HG03469 (cell line): Measurements from ENCODE around the gene RHBDD3.
"Not testable (repeated sequence)": the region's sequence is repeated elsewhere in the genome, so short reads cannot be mapped to it uniquely, and the experiment has no call there.

Source experiments
- ATAC-seq: cut with Tn5 transposase; IDR thresholded peaks from one replicate; pipeline ENCODE4 v1.9.1; 2021; ENCODE audit warnings: mild to moderate bottlenecking, moderate library complexity, moderate number of reproducible peaks; ENCODE audit not compliant: unreplicated experiment

RHBDD3 gene

GRCh38 chr22:29219881-29220670 lies 47.7 kb downstream of the RHBDD3 start:
- no peak for ATAC-seq

GRCh38 chr22:29219409-29219782 lies 48.4 kb downstream of the RHBDD3 start:
- ATAC-seq, result not testable (repeated sequence)

- no peak for ATAC-seq
Measured at GRCh38 chr22:29218758-29219408, 48.9 kb downstream of the RHBDD3 start.

- ATAC-seq, result no peak
Measured at GRCh38 chr22:29217827-29218757, 49.7 kb downstream of the RHBDD3 start.

- no peak for ATAC-seq
Measured at GRCh38 chr22:29216873-29217666, 50.7 kb downstream of the RHBDD3 start.

GRCh38 chr22:29216011-29216872 lies 51.5 kb downstream of the RHBDD3 start:
- ATAC-seq, result no peak

- no peak for ATAC-seq
Measured at GRCh38 chr22:29215012-29215860, 52.5 kb downstream of the RHBDD3 start.

- ATAC-seq, result no peak
Measured at GRCh38 chr22:29214232-29214631, 53.5 kb downstream of the RHBDD3 start.

- ATAC-seq, result no peak
Measured at GRCh38 chr22:29213493-29213892, 54.3 kb downstream of the RHBDD3 start.

GRCh38 chr22:29212743-29213142 lies 55.0 kb downstream of the RHBDD3 start:
- no peak for ATAC-seq

GRCh38 chr22:29211466-29211865 lies 56.3 kb downstream of the RHBDD3 start:
- no peak for ATAC-seq

- no peak for ATAC-seq
Measured at GRCh38 chr22:29211066-29211465, 56.7 kb downstream of the RHBDD3 start.
